LNCAP (cell line): ENCODE data around the gene GPI.

ENCODE experiments used
- TF ChIP-seq, protein P1 (sequence below): fragments of 450-650 bp; IDR thresholded peaks from 2 replicates; pipeline ENCODE4 v1.5.1; 2017; ENCODE audit warnings: mild to moderate bottlenecking

The GPI gene

DNA sequence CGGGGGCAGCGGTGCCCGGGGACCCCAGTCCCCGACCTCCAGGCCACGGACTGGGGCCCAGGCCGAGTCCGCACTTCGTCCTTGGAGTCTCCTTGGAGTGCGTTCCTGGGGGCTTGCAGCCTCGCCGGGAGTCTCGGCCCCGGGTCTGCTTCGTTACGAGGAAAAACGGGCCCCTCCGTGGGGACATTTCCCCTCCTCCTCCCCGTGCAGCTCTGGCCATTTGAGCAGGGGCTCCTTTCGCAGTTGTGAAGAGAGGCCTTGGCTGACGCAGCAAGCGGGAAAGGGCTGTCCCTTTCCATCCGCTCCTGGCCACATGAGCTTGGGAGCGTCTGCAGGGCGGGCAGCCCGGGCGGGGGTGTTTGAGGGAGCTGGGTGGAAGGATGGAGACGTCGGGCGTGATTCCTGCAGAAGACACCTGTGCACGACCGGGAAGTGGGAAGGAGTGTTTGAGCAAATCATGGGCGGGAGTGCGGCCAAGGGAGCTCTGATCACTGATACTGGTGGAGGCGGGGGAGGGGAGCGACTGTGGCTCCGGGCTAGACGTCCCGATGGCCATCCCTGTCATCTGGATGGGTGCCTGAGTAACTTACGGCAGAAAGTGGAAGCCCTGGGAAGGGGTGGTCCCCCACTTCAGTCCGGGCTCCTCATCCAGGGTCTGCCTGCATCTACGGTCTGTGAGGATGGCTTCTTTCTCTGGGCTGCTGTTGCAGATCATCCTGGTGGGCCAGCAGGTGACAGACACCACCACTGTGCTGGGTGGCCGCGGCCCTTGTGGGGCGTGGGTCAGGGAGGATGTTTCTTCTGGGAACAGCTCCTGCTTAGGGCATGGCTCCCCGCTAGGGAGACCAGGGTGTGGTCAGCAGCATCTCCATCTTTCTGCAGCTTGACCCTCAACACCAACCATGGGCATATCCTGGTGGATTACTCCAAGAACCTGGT, 736 bp downstream of the GPI start:
- TF ChIP-seq, protein P1, sequence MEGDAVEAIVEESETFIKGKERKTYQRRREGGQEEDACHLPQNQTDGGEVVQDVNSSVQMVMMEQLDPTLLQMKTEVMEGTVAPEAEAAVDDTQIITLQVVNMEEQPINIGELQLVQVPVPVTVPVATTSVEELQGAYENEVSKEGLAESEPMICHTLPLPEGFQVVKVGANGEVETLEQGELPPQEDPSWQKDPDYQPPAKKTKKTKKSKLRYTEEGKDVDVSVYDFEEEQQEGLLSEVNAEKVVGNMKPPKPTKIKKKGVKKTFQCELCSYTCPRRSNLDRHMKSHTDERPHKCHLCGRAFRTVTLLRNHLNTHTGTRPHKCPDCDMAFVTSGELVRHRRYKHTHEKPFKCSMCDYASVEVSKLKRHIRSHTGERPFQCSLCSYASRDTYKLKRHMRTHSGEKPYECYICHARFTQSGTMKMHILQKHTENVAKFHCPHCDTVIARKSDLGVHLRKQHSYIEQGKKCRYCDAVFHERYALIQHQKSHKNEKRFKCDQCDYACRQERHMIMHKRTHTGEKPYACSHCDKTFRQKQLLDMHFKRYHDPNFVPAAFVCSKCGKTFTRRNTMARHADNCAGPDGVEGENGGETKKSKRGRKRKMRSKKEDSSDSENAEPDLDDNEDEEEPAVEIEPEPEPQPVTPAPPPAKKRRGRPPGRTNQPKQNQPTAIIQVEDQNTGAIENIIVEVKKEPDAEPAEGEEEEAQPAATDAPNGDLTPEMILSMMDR, result no peak

DNA sequence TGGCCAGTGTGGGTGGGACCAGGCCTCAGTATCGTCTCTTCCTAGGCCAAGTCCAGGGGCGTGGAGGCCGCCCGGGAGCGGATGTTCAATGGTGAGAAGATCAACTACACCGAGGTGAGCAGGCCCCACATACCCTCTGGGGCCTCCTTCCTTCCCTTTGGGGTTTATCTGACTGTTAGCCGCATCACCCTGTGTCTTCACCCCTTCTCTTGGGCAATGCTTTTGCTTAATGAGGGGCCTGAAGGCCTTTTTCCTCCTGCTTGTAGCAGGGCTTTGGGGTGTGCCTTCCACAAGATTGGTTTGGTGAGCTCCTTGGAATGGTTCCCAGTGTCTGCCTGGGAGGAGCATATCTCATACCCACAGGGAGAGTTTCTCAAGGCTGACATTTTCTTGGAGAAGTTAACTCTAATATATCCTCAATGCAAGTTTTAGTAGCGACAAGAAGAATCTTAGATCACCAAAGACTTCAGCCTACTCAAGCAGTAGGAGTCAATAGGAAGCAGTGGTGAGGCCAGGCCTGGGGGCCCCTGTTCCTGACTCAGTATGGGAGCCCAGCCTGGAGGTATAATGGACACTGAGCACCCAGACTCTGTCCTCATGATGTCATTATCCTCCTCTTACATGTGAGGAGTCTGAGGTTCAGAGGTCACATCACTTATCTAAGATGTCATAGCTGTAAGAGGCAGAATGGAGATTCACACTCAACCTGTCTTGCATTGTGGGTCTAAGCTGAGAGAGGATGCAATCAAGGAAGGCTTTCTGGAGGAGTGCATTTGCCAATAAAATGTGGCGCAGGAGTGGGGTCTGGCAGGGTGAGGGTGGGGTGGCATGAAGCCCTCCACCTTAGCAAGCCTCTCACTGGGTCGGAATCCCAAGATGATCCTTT, 2.0 kb downstream of the GPI start:
- TF ChIP-seq, protein P1, result no peak

DNA sequence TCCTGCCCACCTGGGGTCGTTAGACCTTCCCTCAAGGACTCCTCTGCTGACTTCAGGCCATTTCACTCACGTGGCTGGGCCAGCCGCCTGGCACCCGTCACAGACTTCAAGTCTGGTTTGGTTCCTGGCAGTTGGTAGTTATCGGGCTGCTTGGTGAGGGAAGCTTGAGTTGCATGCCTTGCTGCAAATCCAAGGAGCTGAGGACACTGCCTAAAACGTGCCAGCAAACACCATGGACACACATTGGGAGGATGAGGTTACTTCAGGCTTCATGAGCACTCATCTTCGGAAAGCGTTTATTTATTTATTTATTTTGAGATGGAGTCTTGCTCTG, 2.6 kb downstream of the GPI start:
- TF ChIP-seq, protein P1, result no peak

DNA sequence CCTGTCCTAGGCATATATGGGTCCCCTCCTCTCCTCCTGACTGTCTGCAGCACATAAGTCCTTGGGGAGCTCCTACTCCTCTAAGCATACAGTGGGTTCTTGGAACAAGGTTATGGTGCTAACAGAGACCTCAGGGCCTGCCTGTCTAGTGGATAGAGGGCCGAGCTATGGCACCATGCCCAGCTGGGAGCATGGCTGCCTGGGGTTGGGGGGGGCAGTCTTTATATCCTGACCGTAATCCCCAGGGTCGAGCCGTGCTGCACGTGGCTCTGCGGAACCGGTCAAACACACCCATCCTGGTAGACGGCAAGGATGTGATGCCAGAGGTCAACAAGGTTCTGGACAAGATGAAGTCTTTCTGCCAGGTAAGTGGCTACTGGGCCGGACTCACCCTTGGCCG, 3.3 kb downstream of the GPI start:
- TF ChIP-seq, protein P1, result no peak

DNA sequence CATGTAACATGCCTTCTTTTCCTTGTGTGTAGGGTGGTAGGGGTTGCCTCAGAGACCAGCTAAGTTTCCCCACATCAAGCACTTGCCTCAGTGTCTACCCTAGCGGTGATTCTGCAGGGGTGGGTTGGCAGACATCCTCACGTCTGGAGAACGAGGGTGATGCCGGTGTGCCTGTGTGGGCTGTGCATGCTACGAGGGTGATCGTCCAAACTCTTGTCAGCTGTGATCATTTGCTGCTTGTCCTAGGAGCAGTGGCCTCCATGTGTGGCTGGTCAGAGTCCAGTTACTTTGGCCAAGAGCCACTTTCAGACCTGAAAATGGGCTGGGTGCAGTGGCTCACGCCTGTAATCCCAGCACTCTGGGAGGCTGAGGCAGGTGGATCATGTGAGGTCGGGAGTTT, 5.1 kb downstream of the GPI start:
- TF ChIP-seq, protein P1, result no peak

DNA sequence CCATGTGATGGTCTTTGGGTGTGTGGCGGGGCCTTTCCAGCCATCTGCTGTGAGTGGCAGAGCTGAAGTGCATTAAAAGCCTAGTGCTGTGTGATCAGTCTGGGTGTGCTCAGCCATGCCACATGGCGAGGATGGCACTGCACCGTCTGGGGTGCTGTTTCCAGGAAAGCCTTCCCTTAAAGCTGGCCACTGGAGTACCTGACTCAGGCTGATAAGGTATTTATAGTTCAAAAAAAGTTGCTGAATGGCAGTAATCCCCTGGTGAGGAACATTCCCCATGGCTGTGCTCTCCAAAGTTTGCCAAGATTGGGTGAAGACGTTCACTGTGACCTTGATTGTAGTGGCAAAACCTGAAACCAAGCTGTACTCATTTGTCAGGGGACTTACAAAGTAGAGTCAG, 6.0 kb downstream of the GPI start:
- TF ChIP-seq, protein P1, result no peak

DNA sequence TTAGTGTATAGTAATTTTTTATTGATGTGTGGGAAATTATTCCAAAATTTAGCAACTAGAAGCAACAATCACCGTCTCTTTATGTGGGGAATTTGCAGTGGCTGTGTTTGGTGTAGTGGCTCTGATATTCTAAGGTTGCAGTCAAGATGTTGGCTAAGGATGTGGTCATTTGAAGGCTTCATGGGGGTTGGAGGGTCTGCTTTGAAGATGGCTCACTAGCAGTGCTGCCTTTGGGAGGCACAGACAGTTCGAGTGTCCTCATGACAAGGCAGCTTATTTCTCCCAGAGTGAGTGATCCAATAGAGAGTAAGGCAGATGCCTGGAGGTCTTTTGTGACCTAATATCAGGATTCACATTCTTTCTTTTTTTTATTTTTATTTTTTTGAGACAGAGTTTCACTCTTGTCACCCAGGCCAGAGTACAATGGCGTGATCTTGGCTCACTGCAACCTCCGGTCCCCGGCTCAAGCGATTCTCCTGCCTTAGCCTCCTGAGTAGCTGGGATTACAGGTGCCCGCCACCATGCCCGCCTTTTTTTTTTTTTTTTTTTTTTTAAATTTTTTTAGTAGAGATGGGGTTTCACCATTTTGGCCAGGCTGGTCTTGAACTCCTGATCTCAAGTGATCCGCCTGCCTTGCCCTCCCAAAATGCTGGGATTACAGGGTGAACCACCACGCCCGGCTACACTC, 8.7 kb downstream of the GPI start:
- TF ChIP-seq, protein P1, result no peak
